Stimulated activated CD8-positive, alpha-beta memory T cell treated with anti-CD3 and anti-CD28 coated beads, Interleukin-4, amount 100 ng/mL, for 24 hours (primary cell): Measurements from ENCODE around the gene LRRTM4.

Source experiments
- DNase-seq: peaks from one replicate; pipeline ENCODE4 v3.0.0-alpha.2; 2020; ENCODE audit warnings: low read depth

LRRTM4 gene

GRCh38 chr2:76985387-76986136 lies 536.6 kb downstream of the LRRTM4 start:
- DNase-seq, result no peak

GRCh38 chr2:76984359-76984758 lies 537.8 kb downstream of the LRRTM4 start:
- no peak for DNase-seq

- DNase-seq, result no peak
Observed at GRCh38 chr2:76980067-76980787, 541.9 kb downstream of the LRRTM4 start.

- no peak for DNase-seq
Observed at GRCh38 chr2:76977846-76978727, 544.1 kb downstream of the LRRTM4 start.

DNA sequence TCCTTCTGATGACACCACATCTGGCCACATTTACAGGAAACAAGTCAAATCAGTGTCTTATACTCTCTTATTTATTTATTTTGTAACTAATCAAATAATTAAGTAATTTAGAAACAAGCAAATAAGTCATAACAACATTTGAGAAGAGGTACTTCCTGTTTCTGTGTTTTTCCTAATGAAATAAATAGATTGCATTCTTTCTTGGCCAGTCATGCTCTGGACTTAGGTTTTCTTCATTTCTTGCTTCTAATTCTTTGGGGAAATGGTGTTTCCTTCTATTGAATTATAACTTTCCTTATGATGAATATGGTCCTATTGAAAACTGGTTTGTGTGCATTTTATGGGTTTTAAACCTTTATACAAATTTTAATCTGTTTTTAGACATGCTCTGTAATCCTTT lies 546.4 kb downstream of the LRRTM4 start:
- DNase-seq, result no peak

DNA sequence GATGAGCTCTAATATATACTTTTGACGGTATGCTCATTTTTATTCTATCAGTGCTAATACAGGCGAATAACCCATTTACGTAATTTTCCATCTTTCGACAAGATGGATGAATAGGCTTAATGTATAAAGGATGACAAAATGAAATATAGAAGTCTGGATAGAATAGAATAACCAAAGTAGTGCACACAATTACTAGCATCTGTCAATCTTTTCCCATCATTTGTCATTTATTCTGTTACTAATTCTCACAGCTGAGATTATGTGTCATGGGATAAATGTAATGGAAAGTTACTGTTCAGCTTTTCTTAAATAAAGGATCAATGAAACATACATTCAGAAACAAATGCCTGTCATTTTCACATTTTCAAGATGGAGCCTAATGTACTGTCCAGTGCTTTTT lies 548.6 kb downstream of the LRRTM4 start:
- no peak for DNase-seq

- no peak for DNase-seq
Observed at GRCh38 chr2:76965772-76966171, 556.4 kb downstream of the LRRTM4 start.

DNA sequence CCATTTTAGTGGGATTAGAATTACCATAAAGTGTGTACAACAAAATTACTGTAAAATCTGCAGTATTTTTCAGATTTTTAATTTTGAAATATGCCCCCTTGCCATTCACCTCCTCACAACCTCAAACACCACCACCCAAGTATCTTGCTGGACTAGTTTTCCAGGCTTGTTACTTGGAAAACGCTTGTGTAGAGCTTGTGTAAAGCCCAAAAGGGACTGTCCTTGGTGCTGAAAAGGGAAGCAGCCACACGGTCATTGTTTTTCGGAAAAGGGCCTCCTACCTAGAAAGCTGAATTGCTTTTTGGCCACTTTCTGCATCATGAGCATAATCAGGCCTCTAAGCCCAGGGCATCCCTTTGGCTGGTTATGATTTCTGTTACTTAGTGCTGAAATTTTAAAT lies 563.4 kb downstream of the LRRTM4 start:
- DNase-seq, result no peak

DNA sequence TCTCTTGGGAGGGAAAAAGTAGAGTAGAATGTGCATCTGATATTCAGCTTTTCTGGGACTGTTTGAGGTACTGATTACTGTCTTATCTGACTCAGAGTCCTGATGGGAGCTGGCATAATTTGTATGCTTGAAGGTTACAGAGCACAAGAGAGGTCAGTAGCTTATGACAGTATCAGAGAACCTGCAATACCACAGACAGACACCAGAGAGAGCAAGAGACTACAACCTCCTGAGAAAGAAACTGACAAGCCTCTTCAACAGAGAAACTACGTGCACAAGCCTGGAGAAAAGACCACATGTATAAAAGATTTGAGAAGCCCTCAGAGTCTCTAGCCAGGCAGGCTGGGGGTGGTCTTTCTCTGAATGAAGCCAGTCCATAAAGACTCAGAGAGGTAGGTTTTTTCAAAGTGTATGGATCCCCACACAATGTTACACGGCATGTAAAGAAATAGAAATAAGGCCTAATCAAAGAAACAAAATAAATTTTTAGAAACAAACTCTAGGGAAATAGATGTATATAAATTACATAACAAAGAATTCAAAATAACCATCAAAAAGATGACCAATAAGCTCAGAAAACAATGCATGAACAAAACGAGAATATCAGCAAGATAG lies 568.3 kb downstream of the LRRTM4 start:
- DNase-seq, result no peak

DNA sequence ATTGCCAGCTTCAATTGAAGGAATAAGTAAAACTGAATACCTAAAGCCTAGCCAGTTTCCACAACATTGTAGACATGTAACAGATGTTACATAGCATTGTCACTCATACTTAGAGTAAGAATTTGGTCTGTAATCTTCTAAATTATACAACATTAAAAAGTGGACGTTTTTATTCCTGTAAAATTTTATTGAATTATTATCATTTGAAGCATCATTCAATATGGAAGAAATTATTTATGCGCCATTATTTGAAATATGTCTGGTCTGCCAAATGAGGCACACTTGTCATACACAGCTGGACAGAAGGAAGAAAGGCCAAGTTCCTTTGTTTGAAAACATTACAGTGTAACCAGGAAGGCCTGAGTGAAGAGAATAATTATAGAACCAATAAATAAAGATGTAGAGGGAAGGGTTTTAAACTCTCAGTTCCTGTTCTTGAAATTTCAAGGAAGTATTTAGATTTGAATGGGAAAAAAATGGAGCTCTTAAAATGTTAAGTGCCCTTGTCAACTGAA lies 575.5 kb downstream of the LRRTM4 start:
- DNase-seq, result no peak

- no peak for DNase-seq
Observed at GRCh38 chr2:76940559-76940958, 581.6 kb downstream of the LRRTM4 start.

DNA sequence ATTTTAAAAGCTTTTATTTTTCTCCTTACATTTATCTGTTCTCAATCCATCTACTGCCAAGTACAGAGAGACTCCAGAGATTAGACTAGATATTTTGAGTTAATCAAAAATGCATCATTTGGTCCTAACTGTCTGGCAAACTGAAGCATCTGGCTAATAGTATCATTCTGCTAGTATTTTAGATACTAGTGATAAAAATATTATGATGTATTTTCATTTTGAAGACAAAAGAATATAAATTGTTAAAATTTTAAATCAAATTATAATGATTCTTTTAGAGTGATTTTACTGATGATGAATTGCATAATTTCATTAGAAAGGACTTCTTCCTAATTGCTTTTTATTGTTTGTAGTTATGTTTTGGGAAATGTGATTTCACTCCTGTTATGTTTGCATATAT lies 584.0 kb downstream of the LRRTM4 start:
- DNase-seq, result no peak

- no peak for DNase-seq
Observed at GRCh38 chr2:76932550-76932949, 589.6 kb downstream of the LRRTM4 start.

- no peak for DNase-seq
Observed at GRCh38 chr2:76930056-76930744, 592.0 kb downstream of the LRRTM4 start.

GRCh38 chr2:76928026-76928425 lies 594.1 kb downstream of the LRRTM4 start:
- no peak for DNase-seq

DNA sequence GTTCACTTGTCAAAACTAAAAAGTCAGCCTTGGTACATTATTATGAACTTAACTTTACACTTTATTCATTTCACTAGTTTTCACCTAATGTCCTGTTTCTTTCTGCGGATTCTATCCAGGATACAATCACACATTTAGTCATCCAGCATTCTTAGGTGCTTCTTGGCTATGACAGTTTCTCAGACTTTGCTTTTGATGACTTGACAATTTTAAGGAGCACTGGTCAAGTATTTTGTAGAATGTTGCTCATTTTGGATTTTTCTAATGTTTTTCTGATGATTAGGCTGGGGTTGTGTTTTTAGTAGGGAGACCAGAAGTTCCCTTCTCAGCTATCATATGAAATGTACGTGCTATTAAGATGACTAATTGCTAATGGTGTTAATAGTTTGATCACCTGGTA lies 601.2 kb downstream of the LRRTM4 start:
- DNase-seq, result no peak

DNA sequence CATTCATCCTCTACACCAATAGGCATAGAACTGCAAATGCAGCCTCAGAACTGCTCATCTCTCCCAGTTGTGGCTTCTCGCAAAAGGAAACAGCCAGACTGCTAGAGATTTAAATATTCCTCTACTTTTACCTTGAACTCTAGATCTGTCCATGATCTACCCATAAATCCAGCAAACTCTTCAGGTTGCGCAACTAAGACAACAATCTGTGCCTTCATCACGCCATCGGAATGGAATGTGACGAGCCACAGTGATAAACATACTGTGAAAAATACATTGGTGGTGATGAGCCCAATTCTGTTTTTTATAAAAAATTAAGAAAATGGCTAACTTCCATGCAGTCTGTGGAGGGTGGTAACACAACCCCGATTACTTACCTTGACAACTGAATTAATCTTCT lies 626.7 kb downstream of the LRRTM4 start:
- no peak for DNase-seq

DNA sequence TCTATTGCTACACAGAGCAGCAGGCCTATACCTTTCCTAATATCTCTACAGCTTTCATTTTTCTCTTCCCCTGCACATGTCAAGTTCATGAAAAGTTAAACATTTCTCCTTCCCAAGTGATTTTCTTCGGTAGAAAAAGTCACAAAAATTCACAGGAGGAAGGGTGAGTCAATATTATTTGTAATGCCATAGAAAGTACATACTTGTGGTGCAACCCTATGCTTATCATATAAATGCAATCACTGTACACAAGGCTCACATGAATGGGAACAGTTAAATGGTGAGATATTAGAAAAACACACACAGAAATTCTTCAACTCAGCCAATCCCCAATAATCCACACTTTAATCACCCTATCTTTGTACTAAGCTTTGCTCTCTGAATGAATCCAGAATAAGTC lies 651.6 kb downstream of the LRRTM4 start:
- no peak for DNase-seq

DNA sequence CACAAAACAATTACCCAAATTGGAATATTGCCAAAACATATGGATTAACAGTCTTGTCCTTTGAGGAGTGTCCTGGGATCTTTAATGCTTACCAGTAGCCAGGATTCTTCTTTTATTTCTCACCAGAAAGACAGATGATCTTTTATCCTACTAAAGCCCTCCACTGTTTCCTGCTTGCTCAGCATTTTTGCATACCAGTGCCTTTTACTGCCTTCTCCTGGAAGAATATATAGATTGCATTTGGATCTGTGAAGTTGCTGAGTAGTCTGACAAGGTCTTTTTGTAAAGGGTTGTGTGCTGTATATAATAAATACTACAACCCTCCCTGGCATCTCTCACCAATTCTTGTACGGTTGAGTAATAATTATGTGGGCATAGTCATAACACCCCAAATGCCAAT lies 652.2 kb downstream of the LRRTM4 start:
- no peak for DNase-seq

- DNase-seq, result no peak
Observed at GRCh38 chr2:76867854-76868253, 654.3 kb downstream of the LRRTM4 start.

DNA sequence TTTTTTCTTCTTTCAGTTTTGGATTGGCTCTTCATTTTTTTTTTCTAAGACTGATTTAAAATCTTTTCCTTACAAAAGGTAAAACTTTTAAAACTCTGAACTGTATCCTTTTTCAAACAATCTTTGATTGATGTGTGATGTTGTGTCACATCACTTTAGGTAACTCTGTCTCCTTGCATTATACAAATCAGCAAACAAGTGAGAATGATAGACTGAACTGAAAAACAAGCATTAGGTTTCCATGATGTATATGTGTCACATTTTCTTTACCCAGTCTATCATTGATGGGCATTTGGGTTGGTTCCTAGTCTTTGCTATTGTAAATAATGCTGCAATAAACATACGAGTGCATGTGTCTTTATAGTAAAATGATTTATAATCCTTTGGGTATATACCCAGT lies 655.7 kb downstream of the LRRTM4 start:
- no peak for DNase-seq
